GM19467 (cell line): ENCODE data around the gene ZMYND12.

Experiments
- ATAC-seq: cut with Tn5 transposase; IDR thresholded peaks from one replicate; pipeline ENCODE4 v1.9.1; 2021; ENCODE audit warnings: mild to moderate bottlenecking, moderate library complexity; ENCODE audit not compliant: unreplicated experiment

The ZMYND12 gene

DNA sequence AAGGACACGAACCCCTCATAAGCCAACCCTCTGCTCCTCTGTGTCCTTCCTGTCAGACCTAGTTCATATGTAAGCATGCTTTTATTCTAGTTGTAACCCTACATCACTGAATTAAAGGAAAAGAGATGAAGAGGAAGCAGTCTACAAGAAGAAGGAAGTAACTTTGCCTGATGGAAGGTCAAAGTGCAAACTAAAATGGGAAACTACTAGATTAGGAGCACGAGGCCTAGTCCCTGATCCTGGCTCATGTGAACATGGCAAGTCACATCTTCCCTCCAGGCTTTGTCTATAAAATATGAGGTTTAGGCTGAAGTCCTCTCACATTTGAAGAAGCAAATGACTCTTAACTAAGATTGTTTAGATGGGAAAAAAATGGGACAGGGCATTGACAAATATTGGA, 13.2 kb downstream of the ZMYND12 start:
- no peak for ATAC-seq

GRCh38 chr1:42439940-42440339, 15.9 kb downstream of the ZMYND12 start:
- ATAC-seq, result no peak

DNA sequence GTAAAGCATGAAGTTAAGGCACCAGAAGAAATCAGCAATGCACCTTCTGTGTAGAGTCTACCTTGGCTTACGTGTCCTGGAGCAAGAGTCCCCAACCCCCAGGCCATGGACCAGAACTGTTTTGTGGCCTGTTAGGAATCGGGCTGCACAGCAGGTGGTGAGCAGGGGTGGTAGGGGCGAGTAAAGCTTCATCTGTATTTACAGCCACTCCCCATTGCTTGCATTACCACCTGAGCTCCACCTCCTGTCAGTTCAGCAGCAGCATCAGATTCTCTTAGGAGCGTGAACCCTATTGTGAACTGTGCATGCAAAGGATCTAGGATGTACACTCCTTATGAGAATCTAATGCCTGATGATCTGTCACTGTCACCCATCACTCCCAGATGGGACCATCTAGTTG, 21.5 kb downstream of the ZMYND12 start:
- ATAC-seq, result no peak

DNA sequence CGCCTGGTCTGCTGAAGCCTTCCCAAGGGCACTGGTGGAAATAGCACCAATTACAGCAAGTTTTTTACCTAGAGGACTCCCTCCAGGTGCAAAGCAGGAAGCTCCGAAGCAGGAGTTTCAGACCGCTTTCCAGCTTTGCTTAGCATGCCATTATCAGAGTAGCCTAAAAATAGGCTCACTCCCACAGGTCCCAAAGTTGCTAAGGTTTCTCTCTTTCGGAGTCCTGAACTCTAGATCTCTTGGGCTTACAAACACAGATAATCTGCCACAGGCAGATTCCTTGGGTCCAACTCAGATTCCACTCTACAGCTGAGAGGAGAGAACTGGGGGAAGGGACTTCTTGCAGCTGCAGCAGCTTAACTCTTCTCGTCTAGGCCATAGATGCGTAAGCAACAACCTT, 22.5 kb downstream of the ZMYND12 start:
- no peak for ATAC-seq

DNA sequence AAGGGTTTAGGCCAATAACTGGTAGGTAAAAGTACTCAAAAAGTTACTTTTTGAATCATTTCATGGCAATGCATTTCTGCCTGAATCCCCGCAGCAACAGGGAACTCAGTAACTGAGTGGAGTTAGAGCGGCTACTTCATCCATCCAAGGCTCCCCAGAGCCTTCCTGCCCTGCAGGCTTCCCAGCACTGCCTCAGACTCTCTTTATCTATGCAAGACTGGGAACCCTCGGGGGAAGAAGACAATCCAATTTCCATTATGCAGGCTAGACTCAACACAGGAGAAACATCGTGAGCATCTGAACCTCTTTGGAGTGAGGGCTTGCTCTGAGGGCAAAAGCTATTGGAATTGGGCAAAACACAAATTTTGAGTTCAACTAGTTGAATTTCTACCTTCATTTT, 23.1 kb downstream of the ZMYND12 start:
- no peak for ATAC-seq

DNA sequence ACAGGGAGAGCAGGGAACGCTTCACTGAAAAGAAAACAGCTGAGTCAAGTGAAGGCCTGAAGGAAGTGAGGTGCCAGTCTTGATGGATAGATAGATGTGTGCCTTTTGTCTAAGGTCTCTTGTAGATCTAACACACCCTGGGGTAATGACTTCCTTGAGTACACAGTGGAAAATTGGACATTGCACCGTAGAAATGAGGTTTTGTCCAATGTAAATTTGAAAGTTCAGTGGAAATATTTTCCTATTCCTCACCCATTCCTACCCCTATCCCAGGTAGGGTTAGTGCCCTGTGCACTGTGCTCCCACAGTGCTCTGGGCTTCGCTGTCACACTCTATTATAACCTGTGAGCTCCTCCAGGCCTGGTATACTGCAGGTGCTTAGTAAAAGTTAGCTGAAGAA, 24.3 kb downstream of the ZMYND12 start:
- no peak for ATAC-seq

DNA sequence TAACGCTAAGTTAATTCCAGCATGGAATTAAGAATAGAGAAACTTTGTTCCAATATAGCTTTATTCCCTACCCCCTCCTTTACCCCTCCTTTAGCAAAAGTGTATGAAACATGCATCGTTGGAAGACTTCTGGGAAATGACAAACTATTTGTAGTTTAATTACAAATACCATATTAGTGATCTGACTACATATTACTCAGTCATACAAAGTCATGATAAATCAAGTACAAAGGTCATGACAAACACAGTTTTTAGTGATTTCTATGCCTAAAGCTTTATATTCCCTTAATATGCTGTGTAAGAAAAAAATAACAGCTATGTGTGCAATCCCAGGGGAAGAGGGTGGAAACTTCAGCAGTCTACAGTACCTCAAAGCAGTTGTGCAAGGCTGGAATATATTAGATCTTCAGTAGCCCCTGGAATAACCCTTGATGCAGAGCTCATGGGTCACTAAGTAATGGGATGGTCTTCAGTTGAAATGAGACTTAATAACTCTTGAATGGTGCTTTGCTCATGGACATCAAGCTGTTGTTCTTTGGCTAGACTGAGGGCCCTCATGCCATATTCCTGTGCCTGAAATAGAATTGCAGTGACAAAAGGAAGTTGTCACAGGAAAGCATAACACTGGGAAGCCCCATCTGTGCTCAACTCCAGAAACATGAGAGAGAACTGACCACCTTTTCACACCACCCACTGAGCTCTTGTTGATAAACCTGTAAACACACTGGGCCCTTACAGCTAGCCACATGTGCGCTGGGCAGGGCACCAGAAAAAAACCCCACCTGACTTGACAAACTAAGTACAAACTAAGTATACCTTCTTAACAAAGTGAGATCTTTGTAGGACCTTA, 25.3 kb downstream of the ZMYND12 start:
- ATAC-seq, result no peak

GRCh38 chr1:42429603-42430002, 26.2 kb downstream of the ZMYND12 start:
- ATAC-seq, result no peak

DNA sequence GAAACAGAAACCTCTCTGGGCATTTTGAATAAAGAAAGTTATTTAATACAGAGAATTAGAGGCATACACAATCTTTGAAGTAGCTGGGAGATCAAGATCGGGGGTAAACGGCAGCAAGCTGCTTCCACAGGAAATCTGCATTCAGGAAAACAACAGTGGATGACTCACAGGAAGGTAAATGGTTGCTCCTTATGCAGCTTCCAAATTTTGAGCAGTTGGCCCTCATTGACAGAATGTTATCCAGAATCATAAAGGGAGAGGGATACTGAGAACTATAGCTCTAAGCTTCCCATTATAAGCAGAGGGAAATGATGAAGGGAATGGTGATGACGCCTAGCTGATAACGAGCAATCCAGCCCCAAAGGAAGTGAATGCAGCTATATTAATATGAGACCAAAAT, 28.6 kb downstream of the ZMYND12 start:
- no peak for ATAC-seq

DNA sequence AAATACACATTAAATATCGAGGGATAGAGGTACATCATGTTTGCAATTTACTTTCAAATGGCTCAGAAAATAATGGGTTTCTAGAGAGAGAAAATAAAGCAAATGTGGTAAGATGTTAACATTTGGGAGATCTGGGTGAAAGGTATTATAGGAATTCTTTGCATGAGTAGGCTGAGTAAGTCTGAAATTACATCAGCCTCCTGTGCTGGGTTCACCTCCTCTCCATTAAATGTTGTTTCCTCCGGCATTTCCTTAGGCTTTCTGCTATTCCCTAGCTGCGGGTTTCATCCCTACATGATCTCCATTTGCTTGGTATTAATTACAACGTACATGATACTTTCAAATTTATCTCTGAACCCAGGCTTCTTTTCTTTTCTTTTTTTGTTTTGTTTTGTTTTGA, 31.6 kb downstream of the ZMYND12 start:
- no peak for ATAC-seq

DNA sequence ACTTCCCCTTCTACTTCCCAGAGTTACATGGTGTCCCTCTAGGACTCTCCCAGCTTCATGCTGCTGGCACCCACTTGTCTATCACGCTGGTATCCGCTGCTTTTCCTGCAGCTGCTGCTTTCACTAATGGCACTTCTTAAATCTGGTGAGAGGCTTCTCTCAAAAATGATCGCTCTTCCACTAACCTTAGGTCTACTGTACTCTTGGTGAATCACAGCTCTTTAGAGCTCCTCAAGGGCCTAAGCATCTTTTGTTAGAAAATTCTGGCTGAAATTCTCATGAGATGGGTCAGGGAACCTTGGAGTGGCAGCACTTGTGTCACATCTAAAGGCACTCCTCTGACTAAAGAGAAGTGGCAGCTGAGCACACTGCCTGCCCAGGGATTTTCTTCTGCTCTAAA, 32.1 kb downstream of the ZMYND12 start:
- ATAC-seq, result no peak

- ATAC-seq, result no peak
Observed at GRCh38 chr1:42422737-42423136, 33.1 kb downstream of the ZMYND12 start.

GRCh38 chr1:42420911-42421585, 34.8 kb downstream of the ZMYND12 start:
- no peak for ATAC-seq

- ATAC-seq, result no peak
Observed at GRCh38 chr1:42420121-42420520, 35.7 kb downstream of the ZMYND12 start.

DNA sequence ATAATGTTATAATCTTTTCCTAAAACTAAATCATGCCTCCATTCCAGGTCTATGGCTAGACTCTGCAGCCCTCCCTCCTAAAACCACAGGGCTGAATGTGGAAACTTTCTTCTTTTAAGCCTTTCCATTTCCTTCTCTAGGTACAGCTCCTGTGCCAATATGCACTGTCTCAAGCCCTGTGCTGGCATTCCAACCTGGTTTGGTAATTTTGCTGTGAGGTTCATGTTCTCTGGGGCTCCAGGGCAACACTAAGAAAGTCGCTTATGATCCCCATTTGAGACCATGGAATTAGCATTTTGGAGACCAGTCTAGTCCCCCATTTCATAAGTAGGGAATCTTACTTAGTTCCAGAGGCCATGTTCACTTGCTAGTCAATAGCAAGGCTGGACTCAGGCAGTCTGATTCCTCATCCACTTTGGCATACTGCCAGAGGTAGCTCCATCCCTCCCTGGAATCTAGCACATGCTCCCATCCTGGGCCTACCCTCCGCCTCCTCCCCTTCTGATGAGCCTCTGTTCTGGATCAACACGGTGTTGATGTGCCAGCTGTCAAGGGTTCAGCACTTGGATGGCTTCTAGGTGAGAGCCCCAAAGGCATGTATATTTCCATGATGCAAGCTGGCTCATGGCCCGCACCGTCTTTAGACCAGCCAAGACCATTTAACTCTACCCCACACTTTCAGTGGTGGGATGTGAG, 36.5 kb downstream of the ZMYND12 start:
- ATAC-seq, result no peak

- no peak for ATAC-seq
Observed at GRCh38 chr1:42418516-42418915, 37.3 kb downstream of the ZMYND12 start.

DNA sequence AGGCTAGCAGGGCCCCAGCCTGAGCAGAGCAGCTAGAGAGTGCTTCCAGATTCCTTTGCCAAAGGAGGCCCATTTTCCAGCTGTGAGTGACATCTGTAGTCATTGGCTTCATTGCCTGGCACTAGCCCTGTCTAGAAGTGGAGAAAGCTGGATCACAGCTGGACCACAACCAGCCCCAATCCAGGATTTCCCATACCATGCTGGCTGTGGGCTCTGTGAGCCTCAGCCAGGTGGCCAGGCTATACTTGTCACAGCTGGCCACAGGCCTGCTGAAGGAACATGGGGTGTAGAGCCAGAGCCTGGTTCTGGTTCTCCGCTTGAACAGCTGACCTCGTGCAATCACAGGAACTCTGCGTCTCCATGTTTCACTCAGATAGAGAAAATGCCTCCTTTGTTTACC, 38.7 kb downstream of the ZMYND12 start:
- no peak for ATAC-seq

DNA sequence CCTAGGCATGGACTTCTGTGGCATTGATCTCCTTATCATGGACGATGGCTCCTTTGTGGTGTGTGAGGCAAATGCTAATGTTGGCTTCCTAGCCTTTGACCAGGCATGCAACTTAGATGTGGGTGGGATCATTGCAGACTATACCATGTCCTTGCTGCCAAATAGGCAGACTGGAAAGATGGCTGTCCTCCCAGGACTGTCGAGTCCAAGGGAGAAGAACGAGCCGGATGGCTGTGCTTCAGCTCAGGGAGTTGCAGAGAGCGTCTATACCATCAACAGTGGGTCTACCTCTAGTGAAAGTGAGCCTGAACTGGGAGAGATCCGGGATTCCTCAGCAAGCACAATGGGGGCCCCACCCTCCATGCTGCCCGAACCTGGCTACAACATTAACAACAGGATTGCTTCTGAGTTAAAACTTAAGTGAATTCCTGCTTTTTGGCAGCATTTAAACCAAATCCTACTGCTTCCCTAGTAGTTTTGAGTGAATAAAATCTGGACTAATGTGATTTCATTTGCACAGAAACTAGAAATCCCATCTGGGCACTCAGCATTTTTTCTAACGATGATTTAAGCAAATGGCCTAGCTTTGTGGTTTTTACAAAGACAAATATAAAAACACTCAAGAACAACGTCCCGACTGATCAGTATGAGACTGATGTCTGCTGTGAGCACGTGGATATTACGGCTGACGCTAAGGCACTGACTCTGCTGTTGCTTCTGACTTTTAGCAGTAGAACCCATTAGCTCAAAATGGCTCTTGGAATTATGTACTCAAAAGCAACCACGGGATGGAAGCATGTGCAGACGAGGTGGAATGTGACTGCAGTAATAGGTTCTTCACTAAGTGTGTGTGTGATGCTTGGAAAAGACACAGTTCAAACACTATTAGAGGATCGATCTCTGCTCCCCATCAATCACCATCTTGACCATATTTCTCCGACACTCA, 41.0 kb downstream of the ZMYND12 start:
- ATAC-seq, result no peak

DNA sequence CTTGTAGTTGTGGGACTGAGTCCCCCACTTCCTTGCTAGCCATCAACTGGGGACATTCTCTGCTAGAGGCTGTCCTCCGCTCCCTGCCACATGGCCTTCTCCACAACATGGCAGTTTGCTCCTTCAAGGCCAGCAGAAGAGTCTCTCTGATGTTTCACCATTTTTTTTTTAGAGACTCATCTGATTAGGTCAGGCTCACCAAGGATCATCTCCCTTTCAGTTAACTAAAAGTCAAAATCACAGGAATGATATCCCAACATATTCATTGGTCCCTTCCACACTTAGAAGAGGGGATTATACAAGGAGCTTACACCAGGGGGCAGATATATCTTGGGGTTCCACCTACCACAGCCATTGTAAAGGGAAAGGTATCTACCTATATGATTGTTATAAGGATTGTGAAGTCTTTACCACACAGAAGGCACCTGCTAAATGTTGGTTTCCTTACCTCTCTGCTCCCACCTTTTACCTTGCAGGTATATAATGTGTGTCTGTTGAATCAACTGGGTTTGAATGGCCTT, 51.9 kb downstream of the ZMYND12 start:
- ATAC-seq, result no peak

DNA sequence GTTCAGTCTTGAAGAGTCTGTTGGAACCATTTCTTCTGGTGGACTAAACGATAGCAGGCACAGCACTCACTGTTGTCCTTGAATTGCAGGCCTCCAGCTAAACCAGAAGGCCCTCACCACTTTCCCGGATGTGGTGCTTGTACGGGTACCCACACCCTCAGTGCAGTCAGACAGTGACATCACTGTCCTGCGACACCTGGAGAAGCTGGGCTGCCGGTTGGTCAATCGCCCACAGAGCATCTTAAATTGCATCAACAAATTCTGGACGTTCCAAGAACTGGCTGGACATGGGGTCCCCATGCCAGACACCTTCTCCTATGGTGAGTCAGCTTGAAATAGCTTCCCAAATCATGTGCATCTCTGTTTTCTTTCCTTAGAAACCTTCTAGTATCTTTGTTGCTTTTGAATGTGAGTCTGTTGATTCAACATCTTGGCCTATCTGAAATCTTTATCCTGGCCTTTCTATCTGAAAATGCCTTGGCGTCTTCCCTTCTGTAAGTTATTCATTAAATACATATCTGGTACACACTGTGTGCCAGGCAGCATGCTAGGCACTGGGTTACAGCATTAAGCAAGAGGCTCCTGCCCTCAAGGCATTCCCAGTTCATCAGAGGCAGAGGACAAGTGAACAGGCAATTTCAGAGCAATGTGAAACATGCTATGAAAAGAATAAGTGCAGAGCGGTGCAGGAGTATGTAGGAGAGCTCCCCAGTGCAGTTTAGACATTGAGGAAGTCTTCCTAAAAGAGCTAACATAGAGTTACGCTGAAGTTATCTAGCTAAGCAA, 56.3 kb downstream of the ZMYND12 start:
- no peak for ATAC-seq
